OCI-LY7 (cell line): ENCODE results near the gene HS3ST3B1. TPM values are rescaled to one million over a fixed set of nuclear protein-coding genes. Genes with fewer than 3 reads are reported as not detected.

Experiments
- BruUV-seq: library from RNA; stranded (reverse); fragments of 400-500 nt; replicated peaks from 2 replicates; lab custom pipeline; 2021; lab: Mats Ljungman, UMichigan
- CTCF ChIA-PET: fragments of 300-600 bp; sonication (Branson Sonifier 250); formaldehyde crosslinking; loops from one replicate; lab custom pipeline; 2022; ENCODE audit warnings: antibody characterized with exemption; ENCODE audit not compliant: unreplicated experiment; lab: Charles Lee
- POLR2A ChIA-PET: fragments of 300-600 bp; sonication (Branson Sonifier 250); formaldehyde crosslinking; loops from one replicate; lab custom pipeline; 2022; ENCODE audit warnings: antibody characterized with exemption; lab: Charles Lee
- DNase-seq: peaks from one replicate; pipeline ENCODE4 v3.0.0-alpha.2; 2015; ENCODE audit warnings: low spot score
- H2AFZ ChIP-seq: fragments of 200-600 bp; sonication (generic), shearing (Covaris generic); 2 replicates; pipeline ENCODE4 v1.6.1; 2014; ENCODE audit warnings: mild to moderate bottlenecking, antibody characterized with exemption, low read length, moderate library complexity
- H3K27ac ChIP-seq: fragments of 200-600 bp; sonication (generic); 2 replicates; pipeline ENCODE4 v1.5.1; 2014; ENCODE audit warnings: mixed run types, low read depth, mild to moderate bottlenecking, moderate library complexity, low read length, inconsistent platforms; ENCODE audit not compliant: poor library complexity, severe bottlenecking
- H3K36me3 ChIP-seq: fragments of 200-600 bp; sonication (generic); 2 replicates; pipeline ENCODE4 v1.6.1; 2014; ENCODE audit warnings: mild to moderate bottlenecking, antibody characterized with exemption, low read length, moderate library complexity, mixed read lengths; ENCODE audit not compliant: insufficient read depth
- H3K4me1 ChIP-seq: fragments of 200-600 bp; sonication (generic); 2 replicates; pipeline ENCODE4 v1.5.1; 2014; ENCODE audit warnings: mild to moderate bottlenecking, low read length; ENCODE audit not compliant: insufficient read depth, poor library complexity, severe bottlenecking
- H3K4me2 ChIP-seq: fragments of 200-600 bp; sonication (generic); 2 replicates; pipeline ENCODE4 v1.6.1; 2014; ENCODE audit warnings: mild to moderate bottlenecking, low read length
- H3K4me3 ChIP-seq: fragments of 200-600 bp; sonication (generic); 2 replicates; pipeline ENCODE4 v1.5.1; 2014; ENCODE audit warnings: mild to moderate bottlenecking, low read depth, low read length; ENCODE audit not compliant: poor library complexity, severe bottlenecking
- H3K79me2 ChIP-seq: fragments of 200-600 bp; sonication (generic); 2 replicates; pipeline ENCODE4 v1.6.1; 2016; ENCODE audit warnings: low read depth, mild to moderate bottlenecking, low read length, moderate library complexity, mixed read lengths; ENCODE audit not compliant: insufficient read depth
- H3K9me2 ChIP-seq: fragments of 200-600 bp; sonication (generic); 2 replicates; pipeline ENCODE4 v1.6.1; 2016; ENCODE audit warnings: mild to moderate bottlenecking, low read length, mixed read lengths; ENCODE audit not compliant: insufficient read depth
- H3K9me3 ChIP-seq: fragments of 200-600 bp; sonication (generic); 2 replicates; pipeline ENCODE4 v1.6.1; 2014; ENCODE audit warnings: mild to moderate bottlenecking, mixed run types, low read length, mixed read lengths
- H4K20me1 ChIP-seq: fragments of 200-600 bp; sonication (generic); 2 replicates; pipeline ENCODE4 v1.6.1; 2014; ENCODE audit warnings: mild to moderate bottlenecking, antibody characterized with exemption, low read length, moderate library complexity, mixed read lengths; ENCODE audit not compliant: insufficient read depth
- EZH2phosphoT487 ChIP-seq: fragments of 200-600 bp; sonication (generic); IDR thresholded peaks from 2 replicates; pipeline ENCODE4 v1.6.1; 2018; ENCODE audit warnings: low read depth, borderline replicate concordance, mild to moderate bottlenecking, mixed run types, antibody characterized with exemption, low read length, moderate library complexity, mixed read lengths
- intact Hi-C: fragments of 100-400 bp; cut with micrococcal nuclease; formaldehyde crosslinking; loops from one replicate; pipeline ENCODE4 v1.10.0; 2022; ENCODE audit not compliant: unreplicated experiment
- total RNA-seq, 2 experiments: library from RNA; depleted of rRNA in 1 of 2; stranded (reverse); fragments of >200 nt in 1 of 2; shearing (Covaris generic) in 1 of 2; gene quantifications; 2 replicates each; pipeline ENCODE4 v1.2.3, GENCODE V29; 2014 to 2022
- TF ChIP-seq, protein P1 (sequence below): fragments of 200-600 bp; sonication (generic); conservative IDR thresholded peaks from 2 replicates; pipeline ENCODE4 v1.5.1; 2014; ENCODE audit warnings: mild to moderate bottlenecking, antibody characterized with exemption, low read length, moderate library complexity, mixed read lengths

HS3ST3B1 gene
- total RNA-seq, 2 experiments from 2014 or later, result 0.03 to 1.6 TPM

DNA sequence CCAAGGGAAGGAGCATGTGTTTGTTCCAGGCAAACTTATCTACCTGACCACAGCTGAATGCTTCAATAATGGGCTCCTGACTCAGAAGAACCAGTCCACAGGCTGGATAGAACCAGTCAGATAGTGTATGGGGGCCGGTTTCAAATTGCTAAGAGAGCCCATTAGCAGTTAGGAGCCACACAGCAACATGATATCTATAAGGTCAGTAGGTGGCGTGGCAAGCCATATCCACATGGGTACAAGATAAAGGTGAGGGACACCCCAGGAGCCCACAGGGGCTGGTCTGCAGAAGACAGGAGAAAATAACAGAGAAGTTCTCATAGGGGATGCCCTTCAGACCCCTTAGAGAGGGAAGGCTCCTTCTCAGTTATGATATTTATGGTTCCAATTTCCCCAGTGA, 32.6 kb upstream of the HS3ST3B1 start:
- Histone ChIP-seq H3K4me3 (no peak overlapping the region), H2AFZ (no peak overlapping the region), H3K9me3 (0 out of 2 replicates have a peak, but pooled peaks cover 4% of the 10 kb centered on the region), H3K9me2 (no peaks in the 10 kb centered on the region), H3K4me1 (peaks cover 12% of the 10 kb centered on the region), H3K4me2 (no peak overlapping the region), H3K27ac (no peak overlapping the region), H4K20me1 (no peaks in the 10 kb centered on the region), H3K79me2 (no peaks in the 10 kb centered on the region), H3K36me3 (no peaks in the 10 kb centered on the region)
- intact Hi-C loops, result no loop called here
- peak; percentile 40 for DNase-seq
- no TSS peak for BruUV-seq
- TF ChIP-seq, protein P1, sequence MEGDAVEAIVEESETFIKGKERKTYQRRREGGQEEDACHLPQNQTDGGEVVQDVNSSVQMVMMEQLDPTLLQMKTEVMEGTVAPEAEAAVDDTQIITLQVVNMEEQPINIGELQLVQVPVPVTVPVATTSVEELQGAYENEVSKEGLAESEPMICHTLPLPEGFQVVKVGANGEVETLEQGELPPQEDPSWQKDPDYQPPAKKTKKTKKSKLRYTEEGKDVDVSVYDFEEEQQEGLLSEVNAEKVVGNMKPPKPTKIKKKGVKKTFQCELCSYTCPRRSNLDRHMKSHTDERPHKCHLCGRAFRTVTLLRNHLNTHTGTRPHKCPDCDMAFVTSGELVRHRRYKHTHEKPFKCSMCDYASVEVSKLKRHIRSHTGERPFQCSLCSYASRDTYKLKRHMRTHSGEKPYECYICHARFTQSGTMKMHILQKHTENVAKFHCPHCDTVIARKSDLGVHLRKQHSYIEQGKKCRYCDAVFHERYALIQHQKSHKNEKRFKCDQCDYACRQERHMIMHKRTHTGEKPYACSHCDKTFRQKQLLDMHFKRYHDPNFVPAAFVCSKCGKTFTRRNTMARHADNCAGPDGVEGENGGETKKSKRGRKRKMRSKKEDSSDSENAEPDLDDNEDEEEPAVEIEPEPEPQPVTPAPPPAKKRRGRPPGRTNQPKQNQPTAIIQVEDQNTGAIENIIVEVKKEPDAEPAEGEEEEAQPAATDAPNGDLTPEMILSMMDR, result peak; percentile 69
- TF ChIP-seq EZH2phosphoT487, result no peak
- CTCF ChIA-PET, result no interaction called here
- POLR2A ChIA-PET, result no interaction called here

DNA sequence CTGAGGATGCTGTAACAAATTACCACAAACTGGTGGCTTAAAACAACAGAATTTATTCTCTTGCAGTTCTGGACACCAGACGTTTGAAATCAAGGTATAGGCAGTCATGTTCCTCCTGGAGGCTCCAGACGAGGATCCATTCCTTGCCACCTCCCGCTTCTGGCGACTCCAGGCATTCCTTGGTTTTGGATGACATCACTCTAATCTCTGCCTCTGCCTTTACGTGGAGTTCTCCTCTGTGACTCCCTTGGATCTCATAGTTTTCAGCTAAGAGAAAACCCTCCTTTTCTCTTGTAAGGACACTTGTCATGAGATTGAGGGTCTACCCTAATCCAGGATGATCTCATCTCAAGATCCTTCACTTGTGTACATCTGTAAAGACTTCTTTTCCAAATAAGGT, 31.4 kb upstream of the HS3ST3B1 start:
- POLR2A ChIA-PET, result interaction anchor here (0.6 kb wide), 1 partner anchor 1049 kb away, joined by 3 read pairs; no protein-coding TSS in a partner anchor
- Histone ChIP-seq H3K4me1 (peaks cover 12% of the 10 kb centered on the region), H3K4me2 (no peak overlapping the region), H4K20me1 (no peaks in the 10 kb centered on the region), H2AFZ (no peak overlapping the region), H3K9me3 (0 out of 2 replicates have a peak, but pooled peaks cover 4% of the 10 kb centered on the region), H3K79me2 (no peaks in the 10 kb centered on the region), H3K27ac (no peak overlapping the region), H3K36me3 (no peaks in the 10 kb centered on the region), H3K9me2 (no peaks in the 10 kb centered on the region), H3K4me3 (no peak overlapping the region)
- no peak for DNase-seq
- intact Hi-C loops, result no loop called here
- TF ChIP-seq EZH2phosphoT487, result no peak
- TF ChIP-seq, protein P1, result no peak
- BruUV-seq, result no TSS peak
- CTCF ChIA-PET, result no interaction called here

- CTCF ChIA-PET, result no interaction called here
- Histone ChIP-seq H2AFZ (no peak overlapping the region), H3K4me2 (no peak overlapping the region), H3K4me1 (peaks cover 12% of the 10 kb centered on the region), H3K36me3 (no peaks in the 10 kb centered on the region), H3K27ac (no peak overlapping the region), H4K20me1 (no peaks in the 10 kb centered on the region), H3K79me2 (no peaks in the 10 kb centered on the region), H3K4me3 (no peak overlapping the region), H3K9me2 (no peaks in the 10 kb centered on the region), H3K9me3 (0 out of 2 replicates have a peak, but pooled peaks cover 4% of the 10 kb centered on the region)
- intact Hi-C loops, result no loop called here
- TF ChIP-seq, protein P1, result no peak
- no peak for TF ChIP-seq EZH2phosphoT487
- no peak for DNase-seq
- no TSS peak for BruUV-seq
- POLR2A ChIA-PET, result interaction anchor here (0.6 kb wide), 1 partner anchor 658 kb away, joined by 3 read pairs; no protein-coding TSS in a partner anchor
Observed at GRCh38 chr17:14270508-14270907, 30.4 kb upstream of the HS3ST3B1 start.
